H9 (cell line): ENCODE measurements around the gene CDHR5. TPM values are rescaled to one million over a fixed set of nuclear protein-coding genes. Genes with fewer than 3 reads are reported as not detected.

Source experiments
- DNase-seq: peaks from one replicate; pipeline ENCODE4 v3.0.0-alpha.2; 2017
- H2AFZ ChIP-seq: one replicate; pipeline ENCODE4 v1.6.1; 2013; ENCODE audit warnings: mild to moderate bottlenecking, low read length, control low read depth, moderate library complexity
- H2AK5ac ChIP-seq: 2 replicates; pipeline ENCODE4 v1.6.1; 2013; ENCODE audit warnings: low read length, control low read depth, mixed read lengths; ENCODE audit not compliant: insufficient read length
- H2BK120ac ChIP-seq: one replicate; pipeline ENCODE4 v1.6.1; 2013; ENCODE audit warnings: low read depth, mild to moderate bottlenecking, low read length, control low read depth, inconsistent platforms; ENCODE audit not compliant: poor library complexity, severe bottlenecking
- H2BK12ac ChIP-seq: 2 replicates; pipeline ENCODE4 v1.6.1; 2013; ENCODE audit warnings: low read length, control low read depth, mixed read lengths, low read depth; ENCODE audit not compliant: insufficient read length
- H2BK15ac ChIP-seq: 2 replicates; pipeline ENCODE4 v1.6.1; 2013; ENCODE audit warnings: low read depth, low read length, control low read depth
- H2BK20ac ChIP-seq: one replicate; pipeline ENCODE4 v1.6.1; 2013; ENCODE audit warnings: low read depth, mild to moderate bottlenecking, low read length, control low read depth, inconsistent platforms; ENCODE audit not compliant: poor library complexity, severe bottlenecking
- H2BK5ac ChIP-seq: 2 replicates; pipeline ENCODE4 v1.6.1; 2013; ENCODE audit warnings: low read length, control low read depth, mixed read lengths; ENCODE audit not compliant: insufficient read length
- H3K14ac ChIP-seq: 2 replicates; pipeline ENCODE4 v1.6.1; 2013; ENCODE audit warnings: low read length, control low read depth; ENCODE audit not compliant: insufficient read depth
- H3K18ac ChIP-seq: 2 replicates; pipeline ENCODE4 v1.6.1; 2013; ENCODE audit warnings: low read depth, mild to moderate bottlenecking, mixed read lengths, low read length, control low read depth; ENCODE audit not compliant: insufficient read length
- H3K23ac ChIP-seq: 2 replicates; pipeline ENCODE4 v1.6.1; 2013; ENCODE audit warnings: low read length, control low read depth, mixed read lengths, low read depth; ENCODE audit not compliant: insufficient read length
- H3K23me2 ChIP-seq: 2 replicates; pipeline ENCODE4 v1.6.1; 2013; ENCODE audit warnings: low read depth, mild to moderate bottlenecking, mixed read lengths, low read length, control low read depth; ENCODE audit not compliant: insufficient read length, poor library complexity, severe bottlenecking
- H3K27ac ChIP-seq: 2 replicates; pipeline ENCODE4 v1.5.1; 2013; ENCODE audit warnings: low read length, control low read depth, mixed read lengths, low read depth; ENCODE audit not compliant: insufficient read length
- H3K27me3 ChIP-seq: 2 replicates; pipeline ENCODE4 v1.6.1; 2013; ENCODE audit warnings: low read length, control low read depth, inconsistent platforms; ENCODE audit not compliant: insufficient read depth
- H3K4ac ChIP-seq: 2 replicates; pipeline ENCODE4 v1.6.1; 2013; ENCODE audit warnings: low read depth, mild to moderate bottlenecking, control low read depth, inconsistent platforms, low read length, moderate library complexity
- H3K4me1 ChIP-seq: 2 replicates; pipeline ENCODE4 v1.6.1; 2013; ENCODE audit warnings: low read length, control low read depth, inconsistent platforms; ENCODE audit not compliant: insufficient read depth
- H3K4me2 ChIP-seq: 2 replicates; pipeline ENCODE4 v1.6.1; 2013; ENCODE audit warnings: low read length, control low read depth, mixed read lengths; ENCODE audit not compliant: insufficient read length, insufficient read depth
- H3K56ac ChIP-seq: 2 replicates; pipeline ENCODE4 v1.6.1; 2013; ENCODE audit warnings: low read depth, mild to moderate bottlenecking, mixed read lengths, low read length, control low read depth; ENCODE audit not compliant: insufficient read length
- H3K79me1 ChIP-seq: 2 replicates; pipeline ENCODE4 v1.6.1; 2013; ENCODE audit warnings: low read depth, mild to moderate bottlenecking, moderate library complexity, low read length, control low read depth, inconsistent platforms; ENCODE audit not compliant: insufficient read depth, poor library complexity, severe bottlenecking
- H3K79me2 ChIP-seq: 2 replicates; pipeline ENCODE4 v1.6.1; 2013; ENCODE audit warnings: low read length, control low read depth, inconsistent platforms; ENCODE audit not compliant: insufficient read depth
- H3K9ac ChIP-seq: 2 replicates; pipeline ENCODE4 v1.6.1; 2013; ENCODE audit warnings: low read length, control low read depth, mixed read lengths; ENCODE audit not compliant: insufficient read length; ENCODE audit errors: extremely low read depth
- H3K9me3 ChIP-seq: one replicate; pipeline ENCODE4 v1.6.1; 2013; ENCODE audit warnings: low read depth, low read length, inconsistent platforms; ENCODE audit not compliant: control insufficient read depth
- H3T11ph ChIP-seq: one replicate; pipeline ENCODE4 v1.6.1; 2013; ENCODE audit warnings: mild to moderate bottlenecking, low read length, control low read depth, inconsistent platforms
- H4K20me1 ChIP-seq: one replicate; pipeline ENCODE4 v1.6.1; 2013; ENCODE audit not compliant: control insufficient read depth, insufficient read length, insufficient read depth
- H4K5ac ChIP-seq: 2 replicates; pipeline ENCODE4 v1.6.1; 2013; ENCODE audit warnings: low read depth, mild to moderate bottlenecking, mixed read lengths, low read length, control low read depth; ENCODE audit not compliant: insufficient read length
- H4K8ac ChIP-seq: replicated peaks from 2 replicates; pipeline ENCODE4 v1.6.1; 2013; ENCODE audit warnings: low read length, control low read depth, mixed read lengths, low read depth; ENCODE audit not compliant: insufficient read length
- H4K91ac ChIP-seq: 2 replicates; pipeline ENCODE4 v1.6.1; 2013; ENCODE audit warnings: low read depth, mild to moderate bottlenecking, moderate library complexity, mixed read lengths, low read length, control low read depth; ENCODE audit not compliant: insufficient read length
- H3K27ac Mint-ChIP-seq, 3 experiments: 2 replicates in 2 of 3; 3 replicates in 1 of 3; pipeline ENCODE4 v1.8.0; 2020 to 2021; ENCODE audit warnings: mixed read lengths in 3 of 3, mild to moderate bottlenecking in 1 of 3, moderate library complexity in 1 of 3
- H3K27me3 Mint-ChIP-seq: 2 replicates; pipeline ENCODE4 v1.8.0; 2021; ENCODE audit warnings: low read depth, mild to moderate bottlenecking, moderate library complexity, mixed read lengths
- H3K36me3 Mint-ChIP-seq, 3 experiments: 2 replicates in 2 of 3; 3 replicates in 1 of 3; pipeline ENCODE4 v1.8.0; 2020 to 2021; ENCODE audit warnings: low read depth in 3 of 3, mixed read lengths in 3 of 3; ENCODE audit not compliant: insufficient read depth in 1 of 3
- H3K4me1 Mint-ChIP-seq, 2 experiments: 2 replicates each; pipeline ENCODE4 v1.8.0; 2020; ENCODE audit warnings: mixed read lengths in 2 of 2
- H3K4me3 Mint-ChIP-seq, 2 experiments: 2 replicates in 1 of 2; 3 replicates in 1 of 2; pipeline ENCODE4 v1.8.0; 2020 to 2021; ENCODE audit warnings: mild to moderate bottlenecking in 2 of 2, mixed read lengths in 2 of 2, moderate library complexity in 1 of 2
- H3K9me3 Mint-ChIP-seq, 2 experiments: 2 replicates in 1 of 2; 3 replicates in 1 of 2; pipeline ENCODE4 v1.8.0; 2020; ENCODE audit warnings: mild to moderate bottlenecking in 2 of 2, mixed read lengths in 2 of 2, moderate library complexity in 1 of 2
- CTCF ChIP-seq: fragments of 200-600 bp; sonication (generic); conservative IDR thresholded peaks from 3 replicates; pipeline ENCODE4 v1.8.0; 2021; ENCODE audit warnings: antibody characterized with exemption, mild to moderate bottlenecking
- WGBS: extraction: QIAGEN DNeasy Blood & Tissue Kit; methylation state at CpG from one replicate; pipeline ENCODE4 v1.1.7; 2013; ENCODE audit warnings: missing lambda C conversion rate, low lambda C conversion rate, mixed read lengths; ENCODE audit not compliant: insufficient read length; ENCODE audit errors: extremely low coverage; 5-methylcytosine and 5-hydroxymethylcytosine counted together
- total RNA-seq: library from RNA; stranded (reverse); gene quantifications from 2 replicates; pipeline ENCODE4 v1.2.1, GENCODE V29; 2021

CDHR5 gene
- total RNA-seq, 1 experiment from 2014 or later: not detected

- Histone ChIP-seq H2AFZ (no peak overlapping the region), H2BK5ac (no peak overlapping the region), H3K4me2 (no peak overlapping the region), H2AK5ac (no peak overlapping the region), H4K8ac (no peak overlapping the region), H3K4me1 (no peaks in the 10 kb centered on the region), H4K20me1 (no peaks in the 10 kb centered on the region), H3K14ac (no peak overlapping the region), H3K79me2 (no peaks in the 10 kb centered on the region), H2BK20ac (no peak overlapping the region), H3K18ac (no peak overlapping the region), H3K27ac (no peak overlapping the region), H3K9ac (no peak overlapping the region), H3T11ph (no peak overlapping the region), H3K27me3 (no peaks in the 10 kb centered on the region), H3K23me2 (peaks cover 4% of the 10 kb centered on the region), H3K79me1 (no peaks in the 10 kb centered on the region), H3K56ac (no peak overlapping the region), H3K23ac (no peak overlapping the region), H2BK120ac (no peak overlapping the region), H2BK12ac (no peak overlapping the region), H4K5ac (no peak overlapping the region), H4K91ac (no peak overlapping the region), H3K9me3 (no peaks in the 10 kb centered on the region), H3K4ac (no peak overlapping the region), H2BK15ac (no peak overlapping the region)
- no peaks in the 10 kb centered on the region for H3K27me3 Mint-ChIP-seq
- DNase-seq: peak; percentile 90
- H3K4me3 Mint-ChIP-seq: no peak overlapping the region
- no CpG with 5 or more reads among the region's 36 CpGs for WGBS
- peaks cover 4 to 6% of the 10 kb centered on the region in 2 experiments; a peak in 3 of 4 replicates for H3K4me1 Mint-ChIP-seq
- no peak for TF ChIP-seq CTCF
- H3K9me3 Mint-ChIP-seq: no peaks in the 10 kb centered on the region
- peaks cover 7 to 34% (median 31%) of the 10 kb centered on the region in 3 experiments; a peak in 6 of 7 replicates for H3K36me3 Mint-ChIP-seq
- H3K27ac Mint-ChIP-seq: peak overlapping the region in 1 of 3 experiments; percentile 85; a peak in 1 of 7 replicates
Observed at GRCh38 chr11:613369-613968, 11.3 kb downstream of the CDHR5 start.
